Suppressor macrophage treated with lipopolysaccharide for 1 hour (primary cell): ENCODE data around the gene HACL1.

Experiments used
- DNase-seq, 3 donors: peaks; one replicate each; pipeline ENCODE4 v3.0.0-alpha.2; 2020 to 2022

Gene HACL1

GRCh38 chr3:15601399-15602145, at the start of gene HACL1, which contains the start of gene BTD:
Gene HACL1 (minus strand): TSS chr3:15601569. CDS start chr3:15601463, 106 bp downstream.
Gene BTD (plus strand): TSS chr3:15601745. CDS start chr3:15635440, 33,695 bp downstream.
- peak; percentile 97 to 99 (median 98) for DNase-seq

- no peak for DNase-seq
These were observed 48.5 kb upstream of the HACL1 start for GRCh38 chr3:15649858-15650257.

- DNase-seq, result no peak
These were observed 48.0 kb upstream of the HACL1 start for GRCh38 chr3:15649341-15649740.

DNA sequence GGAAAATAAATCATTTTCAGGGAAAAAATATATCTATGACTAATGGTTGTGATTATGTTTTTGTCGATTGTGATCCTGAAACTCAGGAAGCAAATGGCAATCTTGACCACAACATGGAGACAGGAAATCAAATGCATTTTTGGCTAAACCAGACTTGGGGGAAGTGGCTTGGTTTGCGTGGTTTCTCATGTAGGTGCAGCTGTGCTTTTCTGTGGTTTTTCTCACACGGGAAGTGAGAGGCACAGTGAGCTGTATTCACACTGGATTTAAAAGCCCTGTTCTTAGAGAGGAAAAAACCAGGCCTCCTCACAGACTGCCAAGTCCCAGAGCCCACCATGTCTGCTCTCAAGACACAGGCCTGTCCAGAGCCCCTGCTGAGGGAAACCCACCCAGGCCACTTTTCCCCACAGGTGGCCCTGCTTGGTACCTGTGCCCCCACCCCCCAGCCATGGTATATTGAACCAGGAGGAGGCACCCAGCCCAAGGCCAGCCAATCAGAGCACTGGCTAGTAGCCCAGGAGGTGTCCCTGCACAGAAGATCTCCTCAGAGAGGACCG, 46.3 kb upstream of the HACL1 start:
- DNase-seq, result peak; percentile 52 to 79 (median 76)

- DNase-seq, result peak; percentile 25 to 47 (median 27)
These were observed 45.6 kb upstream of the HACL1 start for GRCh38 chr3:15646851-15647511.

- no peak for DNase-seq
These were observed 44.6 kb upstream of the HACL1 start for GRCh38 chr3:15645740-15646501.

- DNase-seq, result no peak
These were observed 43.9 kb upstream of the HACL1 start for GRCh38 chr3:15645246-15645645.

DNA sequence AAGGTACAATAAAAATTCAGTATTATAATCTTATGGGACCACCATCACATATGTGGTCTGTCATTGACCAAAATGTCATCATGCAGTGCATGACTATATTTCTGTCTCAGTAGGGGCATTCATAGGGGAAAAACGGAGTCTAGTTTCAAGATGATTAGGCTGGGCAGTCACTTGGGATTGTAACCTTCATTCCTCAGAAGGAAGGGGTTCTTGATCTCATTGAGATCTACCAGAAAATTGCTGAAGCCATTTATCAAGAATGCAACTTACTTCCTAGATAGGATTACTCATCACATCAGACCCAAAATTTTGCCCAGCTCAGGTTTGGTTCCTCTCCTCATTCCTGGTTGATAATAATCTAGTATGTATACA, 37.5 kb upstream of the HACL1 start:
- peak; percentile 26 to 62 (median 48) for DNase-seq

DNA sequence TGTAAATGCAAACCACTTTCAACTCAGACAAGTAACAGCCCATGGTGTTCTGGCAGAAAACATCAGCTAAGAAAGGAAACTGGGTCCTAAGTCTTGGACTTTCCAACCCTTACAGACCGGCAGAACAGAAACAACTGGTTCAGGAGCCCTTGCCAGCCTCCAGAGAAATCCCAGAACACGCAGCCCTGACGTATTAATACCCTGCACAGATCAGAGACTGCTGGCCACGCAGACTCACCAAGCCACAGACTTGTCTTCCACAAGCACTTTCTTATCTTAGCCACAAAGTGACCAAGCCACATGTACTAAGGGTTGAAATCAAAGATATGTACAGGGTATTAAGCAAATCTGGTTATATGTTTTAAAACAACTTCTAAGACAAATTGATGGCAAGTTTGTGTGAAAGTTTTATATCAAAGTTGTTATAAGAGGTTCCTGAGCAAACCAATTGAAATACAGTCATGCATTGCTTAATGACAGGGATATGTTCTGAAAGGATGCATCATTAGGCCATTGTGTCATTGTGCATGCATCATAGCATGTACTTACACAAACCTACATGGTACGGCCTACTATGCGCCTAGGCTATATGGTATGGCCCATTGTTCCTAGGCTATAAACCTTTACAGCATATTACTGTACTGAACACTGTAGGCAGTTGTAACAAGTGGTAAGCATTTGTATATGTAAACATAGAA, 37.0 kb upstream of the HACL1 start:
- DNase-seq, result peak; percentile 24 to 44 (median 38)

DNA sequence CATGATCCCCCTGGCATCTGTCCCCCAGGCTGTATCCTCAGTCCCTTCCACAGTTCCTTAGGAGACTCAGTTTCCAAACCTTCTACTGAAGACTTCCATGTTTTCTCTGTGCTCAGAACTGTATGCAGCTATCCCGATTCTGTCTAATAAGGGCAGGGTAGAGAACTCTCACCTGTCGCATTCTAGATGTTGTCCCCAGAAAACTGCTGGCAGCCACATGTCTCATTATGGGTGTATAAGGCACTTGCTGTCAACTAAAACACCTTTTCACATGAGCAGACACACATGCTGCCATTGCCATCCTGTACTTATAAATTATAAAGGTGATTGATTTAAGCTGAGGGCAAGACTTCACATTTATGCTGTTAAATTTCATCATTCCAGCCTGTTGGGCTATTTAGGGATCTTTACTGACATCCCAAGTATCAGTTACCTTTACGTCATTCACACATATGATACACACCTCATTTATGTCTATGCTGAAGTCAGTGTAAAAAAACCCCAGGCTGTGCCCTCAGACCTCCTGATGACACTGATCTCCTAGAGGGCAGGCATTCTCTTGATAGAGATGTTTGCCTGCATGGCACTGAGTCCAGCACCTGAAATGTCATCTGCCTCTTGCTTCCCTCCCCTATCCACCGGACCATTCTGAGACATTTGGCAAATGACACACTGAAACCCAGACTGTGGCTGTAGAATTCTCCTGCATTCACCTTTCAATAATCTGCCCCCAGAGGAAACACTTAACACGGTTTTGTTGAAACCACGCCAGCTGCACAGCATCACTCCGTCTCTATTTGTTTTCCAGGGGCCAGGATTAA, 36.0 kb upstream of the HACL1 start:
- DNase-seq, result no peak

DNA sequence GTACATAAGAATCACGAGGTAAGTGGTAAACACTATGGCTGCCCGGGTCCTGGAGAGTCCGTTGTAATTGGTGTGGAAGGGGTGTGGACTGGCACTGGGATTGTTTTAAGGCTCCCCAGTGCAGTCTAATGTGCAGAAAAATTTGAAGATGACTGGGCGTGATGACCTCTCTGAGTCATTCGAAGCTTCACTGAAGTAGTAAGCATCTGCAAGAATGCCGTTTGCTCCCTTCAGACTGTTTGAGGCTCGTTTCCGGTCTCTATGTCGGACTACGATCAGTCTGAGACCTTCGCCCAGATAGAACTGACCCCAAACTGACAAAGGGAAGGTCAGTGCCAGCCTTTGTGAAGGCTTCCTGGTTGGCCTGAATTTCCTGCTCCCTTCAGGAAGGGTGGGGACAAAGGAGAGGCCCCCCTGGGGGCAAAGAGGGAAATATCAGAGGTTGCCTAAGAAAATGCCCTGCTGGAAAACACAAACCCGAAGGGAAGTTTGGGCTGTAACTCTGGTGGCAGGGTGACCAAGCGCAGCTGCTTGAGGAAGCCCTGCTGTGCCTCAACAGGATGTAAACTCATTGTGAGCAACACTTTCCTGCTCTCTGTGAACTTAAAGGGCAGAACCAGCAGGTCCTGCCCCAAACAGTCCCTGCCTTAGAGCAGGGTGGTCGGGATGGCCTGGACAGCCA, 34.8 kb upstream of the HACL1 start:
- peak; percentile 82 to 91 (median 85) for DNase-seq

DNA sequence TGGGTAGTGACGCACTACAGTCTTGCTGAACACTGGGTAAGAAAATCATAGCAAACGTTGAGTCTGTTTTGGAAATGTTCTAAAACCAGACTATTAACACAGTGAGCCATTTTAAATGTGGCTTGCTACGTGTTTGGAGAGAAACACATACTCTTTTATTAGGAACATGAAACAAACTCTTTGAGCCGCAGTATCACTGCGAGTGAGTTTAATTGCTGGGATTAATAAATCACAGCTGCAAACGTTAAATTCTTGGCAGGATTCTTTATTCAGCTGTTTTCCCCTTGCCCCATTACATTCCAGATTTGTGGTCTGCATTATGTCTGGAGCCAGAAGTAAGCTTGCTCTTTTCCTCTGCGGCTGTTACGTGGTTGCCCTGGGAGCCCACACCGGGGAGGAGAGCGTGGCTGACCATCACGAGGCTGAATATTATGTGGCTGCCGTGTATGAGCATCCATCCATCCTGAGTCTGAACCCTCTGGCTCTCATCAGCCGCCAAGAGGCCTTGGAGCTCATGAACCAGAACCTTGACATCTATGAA, 33.8 kb upstream of the HACL1 start:
- DNase-seq, result no peak

- DNase-seq, result no peak
These were observed 33.3 kb upstream of the HACL1 start for GRCh38 chr3:15634671-15635070.

DNA sequence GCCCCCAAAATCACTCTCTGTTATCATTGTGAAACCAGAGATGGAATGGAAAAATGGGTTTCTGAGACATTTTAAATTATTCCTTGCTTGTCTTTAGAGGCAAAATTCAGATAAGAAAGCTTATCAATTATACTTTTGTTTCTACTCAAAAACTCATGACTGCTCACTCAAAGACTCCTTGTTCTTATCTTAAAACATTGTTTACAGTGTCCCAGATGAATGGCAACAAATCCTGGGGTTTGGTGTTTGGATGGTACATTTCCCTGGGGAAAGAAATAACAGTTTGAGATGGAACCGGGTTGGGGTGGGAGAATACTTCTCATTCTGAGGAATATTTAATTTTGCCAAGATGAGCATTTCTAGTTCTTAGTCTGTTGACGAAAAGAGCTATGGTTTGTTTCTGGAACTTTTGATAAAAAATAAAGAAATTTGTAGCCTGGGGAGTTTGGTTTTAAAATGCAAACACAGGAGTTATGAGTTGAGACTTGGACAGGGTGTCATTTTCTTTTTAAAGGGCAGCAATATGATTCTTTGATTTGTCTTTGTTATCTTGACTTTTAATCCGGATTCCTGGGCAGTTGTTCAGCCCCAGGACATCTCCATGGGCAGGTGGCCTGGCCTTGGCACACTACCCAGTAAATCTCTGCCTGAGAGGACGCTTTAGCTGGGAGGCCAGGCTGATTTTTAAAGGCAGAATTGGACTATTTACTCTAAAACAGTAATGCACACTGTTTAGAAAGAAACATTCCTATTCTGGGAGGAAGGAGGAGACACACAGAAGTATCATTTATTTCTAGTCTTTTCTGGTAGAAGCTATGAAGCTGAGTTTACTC, 32.6 kb upstream of the HACL1 start:
- DNase-seq, result no peak

DNA sequence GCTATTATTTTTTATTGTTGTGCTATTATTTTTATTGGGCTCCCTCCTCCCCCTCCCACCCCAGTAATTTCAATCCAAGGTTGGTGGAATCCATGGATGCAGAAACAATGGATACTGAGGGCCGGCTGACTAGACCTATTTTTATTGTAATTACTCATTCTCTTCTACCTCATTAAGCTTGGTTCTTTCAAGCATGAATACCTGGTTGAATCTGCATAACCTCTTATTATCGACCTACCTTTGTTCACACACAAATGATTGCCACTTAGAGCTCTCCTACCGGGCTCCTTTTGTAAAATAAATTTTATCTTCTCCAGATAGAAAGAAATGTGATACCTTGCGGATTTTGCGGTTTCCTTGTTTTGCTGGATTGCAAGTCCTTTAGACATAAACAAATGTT, 31.8 kb upstream of the HACL1 start:
- no peak for DNase-seq

DNA sequence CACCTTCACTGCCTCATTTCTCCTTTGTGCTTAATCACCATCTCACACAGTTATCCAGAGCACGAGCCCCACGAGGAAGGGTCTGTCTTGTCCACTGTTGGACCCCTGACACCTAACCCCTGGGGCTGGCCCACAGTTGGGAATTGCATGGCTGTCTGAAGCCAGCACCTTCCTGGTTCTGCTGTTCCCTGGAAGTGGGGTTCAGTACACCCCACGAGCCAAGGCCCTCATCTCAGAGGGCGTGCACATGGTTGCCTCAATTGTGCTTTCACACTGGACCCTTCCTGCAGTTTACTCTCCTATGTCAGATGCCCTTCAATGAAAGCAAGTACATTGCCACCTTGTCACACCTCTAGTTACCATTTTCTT, 30.8 kb upstream of the HACL1 start:
- no peak for DNase-seq

GRCh38 chr3:15631426-15632211, 30.2 kb upstream of the HACL1 start:
- peak in 2 of 3 donors; percentile 12 to 29 for DNase-seq

- DNase-seq, result peak; percentile 85 to 91 (median 88)
These were observed 29.4 kb upstream of the HACL1 start for GRCh38 chr3:15630646-15631350.
